GM12892 (cell line): ENCODE data around the gene BANP.

Experiments
- POLR2AphosphoS5 ChIP-seq: IDR thresholded peaks from 2 replicates; pipeline ENCODE4 v1.6.1; 2011; ENCODE audit warnings: low read depth, low read length, control low read depth
- TAF1 ChIP-seq: IDR thresholded peaks from 2 replicates; pipeline ENCODE4 v1.6.1; 2011; ENCODE audit warnings: low read depth, mild to moderate bottlenecking, control low read depth, low read length, borderline replicate concordance

GRCh38 chr16:88108762-88109161 is 157.5 kb downstream of the BANP start:
- TF ChIP-seq TAF1: no peak
- TF ChIP-seq POLR2AphosphoS5: no peak
